ENCODE results near the gene GRM8.

The GRM8 gene

GRCh38 chr7:127123220-127123619, 129.5 kb downstream of the GRM8 start:
- no peak overlapping the region for H3K4me2 ChIP-seq (ENCODE audit: low read depth, low read length, poor library complexity, severe bottlenecking)
- no peak overlapping the region for H3K4me3 ChIP-seq (ENCODE audit: low read length, poor library complexity, severe bottlenecking)
- no peaks in the 10 kb centered on the region for H4K20me1 ChIP-seq (ENCODE audit: insufficient read depth, low read length, poor library complexity, severe bottlenecking)
- H3F3A ChIP-seq (ENCODE audit: low read depth) = no peaks in the 10 kb centered on the region
- TF ChIP-seq EZH2phosphoT487 (IDR thresholded peaks at IDR 0.05; ENCODE audit: borderline replicate concordance) (no peak), CTCF (conservative IDR thresholded peaks at IDR 0.05; ENCODE audit: low read length) (no peak)
- no peaks in the 10 kb centered on the region for H3K4me1 ChIP-seq (ENCODE audit: insufficient read depth, low read length, poor library complexity, severe bottlenecking)
- H3K27me3 ChIP-seq (ENCODE audit: insufficient read depth, low read length, poor library complexity, severe bottlenecking) = no peaks in the 10 kb centered on the region
- no peaks in the 10 kb centered on the region for H3K79me2 ChIP-seq (ENCODE audit: insufficient read depth, low read length)
- no peaks in the 10 kb centered on the region for H3K9me3 ChIP-seq (ENCODE audit: insufficient read depth, low read depth, low read length)
- H3K9ac ChIP-seq (ENCODE audit: low read depth, low read length, poor library complexity, severe bottlenecking) = no peak overlapping the region
- H2AFZ ChIP-seq (ENCODE audit: low read length) = no peak overlapping the region
- no peaks in the 10 kb centered on the region for H3K9me2 ChIP-seq (replicated peaks; ENCODE audit: low read depth, low read length)
- no peaks in the 10 kb centered on the region for H3K36me3 ChIP-seq (ENCODE audit: insufficient read depth, low read length)

- Histone ChIP-seq H4K20me1 (ENCODE audit: insufficient read depth, low read length, poor library complexity, severe bottlenecking) (no peaks in the 10 kb centered on the region), H3K4me1 (ENCODE audit: insufficient read depth, low read length, poor library complexity, severe bottlenecking) (no peaks in the 10 kb centered on the region), H3K9me3 (ENCODE audit: insufficient read depth, low read depth, low read length) (no peaks in the 10 kb centered on the region), H3K4me2 (ENCODE audit: low read depth, low read length, poor library complexity, severe bottlenecking) (no peak overlapping the region), H3K79me2 (ENCODE audit: insufficient read depth, low read length) (no peaks in the 10 kb centered on the region), H3K4me3 (ENCODE audit: low read length, poor library complexity, severe bottlenecking) (no peak overlapping the region), H3K27me3 (ENCODE audit: insufficient read depth, low read length, poor library complexity, severe bottlenecking) (no peaks in the 10 kb centered on the region), H3K36me3 (ENCODE audit: insufficient read depth, low read length) (no peaks in the 10 kb centered on the region), H3K9me2 (replicated peaks; ENCODE audit: low read depth, low read length) (no peaks in the 10 kb centered on the region), H3K9ac (ENCODE audit: low read depth, low read length, poor library complexity, severe bottlenecking) (no peak overlapping the region), H2AFZ (ENCODE audit: low read length) (no peak overlapping the region), H3F3A (ENCODE audit: low read depth) (no peaks in the 10 kb centered on the region)
- TF ChIP-seq CTCF (conservative IDR thresholded peaks at IDR 0.05; ENCODE audit: low read length) = no peak
- TF ChIP-seq EZH2phosphoT487 (IDR thresholded peaks at IDR 0.05; ENCODE audit: borderline replicate concordance) = no peak
Observed at GRCh38 chr7:127119517-127119916, 133.2 kb downstream of the GRM8 start.

- Histone ChIP-seq H3K4me1 (ENCODE audit: insufficient read depth, low read length, poor library complexity, severe bottlenecking) (no peaks in the 10 kb centered on the region), H4K20me1 (ENCODE audit: insufficient read depth, low read length, poor library complexity, severe bottlenecking) (no peaks in the 10 kb centered on the region), H2AFZ (ENCODE audit: low read length) (no peak overlapping the region), H3K4me3 (ENCODE audit: low read length, poor library complexity, severe bottlenecking) (no peak overlapping the region), H3K36me3 (ENCODE audit: insufficient read depth, low read length) (no peaks in the 10 kb centered on the region), H3K9me3 (ENCODE audit: insufficient read depth, low read depth, low read length) (no peaks in the 10 kb centered on the region), H3K79me2 (ENCODE audit: insufficient read depth, low read length) (no peaks in the 10 kb centered on the region), H3K9me2 (replicated peaks; ENCODE audit: low read depth, low read length) (no peaks in the 10 kb centered on the region), H3K27me3 (ENCODE audit: insufficient read depth, low read length, poor library complexity, severe bottlenecking) (no peaks in the 10 kb centered on the region), H3F3A (ENCODE audit: low read depth) (no peaks in the 10 kb centered on the region), H3K4me2 (ENCODE audit: low read depth, low read length, poor library complexity, severe bottlenecking) (no peak overlapping the region), H3K9ac (ENCODE audit: low read depth, low read length, poor library complexity, severe bottlenecking) (no peak overlapping the region)
- TF ChIP-seq EZH2phosphoT487 (IDR thresholded peaks at IDR 0.05; ENCODE audit: borderline replicate concordance) = no peak
- TF ChIP-seq CTCF (conservative IDR thresholded peaks at IDR 0.05; ENCODE audit: low read length) = no peak
Observed at GRCh38 chr7:127114742-127115265, 137.9 kb downstream of the GRM8 start.
